Activated T-cell treated with anti-CD3 and anti-CD28 coated beads, Interleukin-2, amount 50 U/mL, for 24 hours (primary cell): ENCODE data around the gene AKAP7.
A peak's percentile ranks its signal among the peaks of the same experiment; 100 is the strongest.
"Not testable (repeated sequence)": the region's sequence is repeated elsewhere in the genome, so short reads cannot be mapped to it uniquely, and the experiment has no call there.

ENCODE experiments used
- DNase-seq: peaks from one replicate; pipeline ENCODE4 v3.0.0-alpha.2; 2020
- H3K27ac Mint-ChIP-seq: 2 replicates; pipeline ENCODE4 v1.8.0; 2020; ENCODE audit warnings: mild to moderate bottlenecking, mixed read lengths
- H3K27me3 Mint-ChIP-seq: 2 replicates; pipeline ENCODE4 v1.8.0; 2020; ENCODE audit warnings: mixed read lengths
- H3K36me3 Mint-ChIP-seq: 2 replicates; pipeline ENCODE4 v1.8.0; 2020; ENCODE audit warnings: low read depth, mixed read lengths
- H3K4me1 Mint-ChIP-seq: 2 replicates; pipeline ENCODE4 v1.8.0; 2020; ENCODE audit warnings: low read depth, mixed read lengths
- H3K4me3 Mint-ChIP-seq: 2 replicates; pipeline ENCODE4 v1.8.0; 2020; ENCODE audit warnings: mild to moderate bottlenecking, moderate library complexity, mixed read lengths
- H3K9me3 Mint-ChIP-seq: 2 replicates; pipeline ENCODE4 v1.8.0; 2020; ENCODE audit warnings: mixed read lengths

Gene AKAP7

DNA sequence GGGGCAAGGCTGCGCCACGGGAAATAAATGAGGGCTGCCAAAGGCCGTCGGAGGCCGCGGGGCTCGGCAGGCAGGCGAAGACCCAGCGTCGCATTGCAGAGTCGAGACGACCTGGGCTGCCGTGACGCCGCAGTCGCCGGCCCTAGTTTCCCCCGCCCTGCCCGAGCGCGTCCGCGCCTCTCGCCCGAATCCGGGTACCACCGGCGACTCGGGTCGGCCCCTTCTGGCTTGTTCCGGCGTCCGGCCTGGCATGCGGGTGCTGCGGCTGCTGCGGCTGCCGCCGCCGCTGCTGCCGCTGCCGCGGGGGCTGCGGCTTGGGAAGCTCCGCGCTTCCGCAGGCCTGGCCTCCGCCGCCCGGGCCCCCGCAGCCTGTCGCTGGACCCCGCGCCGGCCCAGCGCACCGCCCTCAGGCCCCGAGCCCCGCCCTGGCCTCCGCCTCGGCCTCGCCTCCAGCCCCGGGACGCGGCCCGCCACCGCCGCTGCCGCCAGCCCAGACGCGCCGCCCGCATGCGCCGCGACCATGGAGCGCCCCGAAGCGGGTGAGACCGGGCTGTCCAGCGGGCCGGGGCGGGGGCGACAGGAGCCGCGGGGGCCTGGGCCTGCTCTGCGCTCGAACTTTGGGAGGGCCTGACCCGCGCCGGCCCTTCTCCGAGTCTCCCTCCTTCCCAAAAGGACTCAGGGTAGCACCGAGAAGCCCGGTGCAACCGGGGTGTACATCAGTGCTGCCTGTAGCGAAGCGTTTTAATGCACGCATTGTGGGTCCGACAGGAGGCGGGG lies at the start of gene AKAP7:
Gene AKAP7, plus strand, starts transcription at position 224 of the 777 bp plus-strand sequence. Its CDS starts 297 bp downstream, at position 521.
- H3K9me3 Mint-ChIP-seq, result no peaks in the 10 kb centered on the region
- no peaks in the 10 kb centered on the region for H3K27me3 Mint-ChIP-seq
- H3K4me3 Mint-ChIP-seq, result peak within 1 kb of the TSS; percentile 82
- peaks cover 22% of the 10 kb centered on the region for H3K4me1 Mint-ChIP-seq
- peak within 1 kb of the TSS; percentile 95 for H3K27ac Mint-ChIP-seq
- H3K36me3 Mint-ChIP-seq, result peaks cover 3% of the 10 kb centered on the region
- peak; percentile 81 for DNase-seq

DNA sequence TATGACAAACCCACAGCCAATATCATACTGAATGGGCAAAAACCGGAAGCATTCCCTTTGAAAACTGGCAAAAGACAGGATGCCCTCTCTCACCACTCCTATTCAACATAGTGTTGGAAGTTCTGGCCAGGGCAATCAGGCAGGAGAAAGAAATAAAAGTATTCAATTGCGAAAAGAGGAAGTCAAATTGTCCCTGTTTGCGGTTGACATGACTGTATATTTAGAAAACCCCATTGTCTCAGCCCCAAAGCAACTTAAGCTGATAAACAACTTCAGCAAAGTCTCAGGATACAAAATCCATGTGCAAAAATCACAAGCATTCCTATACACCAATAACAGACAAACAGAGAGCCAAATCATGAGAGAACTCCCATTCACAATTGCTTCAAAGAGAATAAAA lies 44.9 kb upstream of the AKAP7 start:
- not testable (repeated sequence) for DNase-seq

DNA sequence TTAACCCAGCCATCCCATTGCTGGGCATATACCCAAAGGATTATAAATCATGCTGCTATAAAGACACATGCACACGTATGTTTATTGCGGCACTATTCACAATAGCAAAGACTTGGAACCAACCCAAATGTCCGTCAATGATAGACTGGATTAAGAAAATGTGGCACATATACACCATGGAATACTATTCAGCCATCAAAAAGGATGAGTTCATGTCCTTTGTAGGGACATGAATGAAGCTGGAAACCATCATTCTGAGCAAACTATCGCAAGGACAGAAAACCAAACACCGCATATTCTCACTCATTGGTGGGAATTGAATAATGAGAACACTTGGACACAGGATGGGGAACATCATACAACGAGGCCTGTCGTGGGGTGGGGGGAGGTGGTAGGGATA lies 43.3 kb upstream of the AKAP7 start:
- not testable (repeated sequence) for H3K4me3 Mint-ChIP-seq, H3K4me1 Mint-ChIP-seq, H3K36me3 Mint-ChIP-seq, DNase-seq, H3K27ac Mint-ChIP-seq
- Mint-ChIP-seq H3K9me3 (peaks cover 12% of the 10 kb centered on the region), H3K27me3 (peaks cover 11% of the 10 kb centered on the region)

More for the DNA sequence above, 44.9 kb upstream of the AKAP7 start:
- H3K27ac Mint-ChIP-seq, H3K4me3 Mint-ChIP-seq, H3K36me3 Mint-ChIP-seq, H3K4me1 Mint-ChIP-seq: not testable (repeated sequence)
- Mint-ChIP-seq H3K9me3 (peaks cover 12% of the 10 kb centered on the region), H3K27me3 (peaks cover 11% of the 10 kb centered on the region)

DNA sequence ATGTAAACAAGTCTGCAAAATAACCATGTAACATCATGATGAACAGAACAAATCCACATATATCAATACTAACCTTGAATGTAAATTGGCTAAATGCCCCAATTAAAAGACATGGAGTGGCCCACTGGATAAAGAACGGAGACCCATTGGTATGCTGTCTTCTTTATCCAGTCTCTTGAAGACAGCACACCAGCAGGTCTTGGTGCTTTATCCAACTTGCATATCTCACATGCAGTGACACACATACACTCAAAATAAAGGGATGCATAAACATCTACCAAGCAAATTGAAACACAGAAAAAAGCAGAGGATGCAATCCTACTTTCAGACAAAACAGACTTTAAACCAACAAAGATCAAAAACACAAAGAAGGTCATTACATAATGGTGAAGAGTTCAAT lies 41.9 kb upstream of the AKAP7 start:
- Mint-ChIP-seq H3K4me1 (no peaks in the 10 kb centered on the region), H3K9me3 (peaks cover 12% of the 10 kb centered on the region), H3K27ac (no peak overlapping the region), H3K36me3 (no peaks in the 10 kb centered on the region), H3K27me3 (peaks cover 8% of the 10 kb centered on the region), H3K4me3 (no peak overlapping the region)
- no peak for DNase-seq

DNA sequence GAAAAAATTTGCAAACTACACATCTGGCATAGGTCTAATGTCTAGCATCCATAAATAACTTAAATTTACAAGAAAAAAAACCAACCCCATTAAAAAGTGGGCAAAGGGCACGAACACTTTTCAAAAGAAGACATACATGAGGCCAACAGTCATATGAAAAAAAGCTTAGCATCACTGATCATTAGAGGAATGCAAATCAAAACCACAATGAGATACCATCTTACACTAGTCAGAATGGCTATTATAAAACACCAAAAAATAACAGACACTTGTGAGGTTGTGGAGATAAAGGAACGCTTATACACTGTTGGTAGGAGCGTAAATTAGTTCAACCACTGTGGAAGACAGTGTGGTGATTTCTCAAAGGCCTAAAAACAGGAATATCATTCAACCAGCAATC lies 38.5 kb upstream of the AKAP7 start:
- Mint-ChIP-seq H3K4me3 (no peak overlapping the region), H3K36me3 (no peaks in the 10 kb centered on the region), H3K9me3 (peaks cover 13% of the 10 kb centered on the region), H3K27me3 (peaks cover 11% of the 10 kb centered on the region), H3K4me1 (no peaks in the 10 kb centered on the region), H3K27ac (no peak overlapping the region)
- no peak for DNase-seq

DNA sequence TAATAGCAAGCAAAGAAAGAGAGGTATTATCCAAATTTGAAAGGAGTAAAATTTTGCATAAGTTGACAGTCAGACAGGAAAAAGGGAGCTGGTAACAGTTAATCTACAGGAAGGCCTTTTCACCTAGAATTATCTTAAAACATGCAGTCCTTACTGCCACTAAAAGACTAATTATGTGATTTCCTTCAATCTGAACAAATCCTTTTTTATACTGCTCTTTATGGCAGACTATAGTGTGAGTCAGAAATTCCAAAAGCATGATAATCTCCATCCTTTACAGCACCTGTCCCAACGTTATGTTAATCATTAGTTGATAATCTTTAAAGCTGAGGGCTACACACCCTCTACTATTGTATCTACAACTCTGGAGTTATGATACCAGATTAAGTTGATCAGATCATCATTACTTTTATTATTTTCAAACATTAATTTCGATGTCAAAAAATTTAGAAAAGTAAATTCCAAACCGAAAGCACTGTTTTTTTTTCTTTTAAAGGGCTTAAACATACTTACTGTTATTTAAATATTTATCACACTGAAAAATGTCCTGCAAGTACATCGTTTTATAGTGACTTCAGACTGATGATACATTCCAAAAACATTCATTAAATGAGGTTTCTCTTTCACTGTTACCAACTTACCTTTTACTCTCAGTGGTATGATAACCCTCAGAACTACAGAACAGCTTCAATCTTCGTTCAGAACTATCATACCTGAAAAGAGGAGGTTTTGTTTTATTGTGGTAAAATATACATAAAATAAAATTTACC lies 33.2 kb upstream of the AKAP7 start:
- H3K27me3 Mint-ChIP-seq, result peaks cover 11% of the 10 kb centered on the region
- no peaks in the 10 kb centered on the region for H3K4me1 Mint-ChIP-seq
- no peaks in the 10 kb centered on the region for H3K36me3 Mint-ChIP-seq
- H3K4me3 Mint-ChIP-seq, result no peak overlapping the region
- no peak for DNase-seq
- peaks cover 3% of the 10 kb centered on the region for H3K9me3 Mint-ChIP-seq
- H3K27ac Mint-ChIP-seq, result no peak overlapping the region

DNA sequence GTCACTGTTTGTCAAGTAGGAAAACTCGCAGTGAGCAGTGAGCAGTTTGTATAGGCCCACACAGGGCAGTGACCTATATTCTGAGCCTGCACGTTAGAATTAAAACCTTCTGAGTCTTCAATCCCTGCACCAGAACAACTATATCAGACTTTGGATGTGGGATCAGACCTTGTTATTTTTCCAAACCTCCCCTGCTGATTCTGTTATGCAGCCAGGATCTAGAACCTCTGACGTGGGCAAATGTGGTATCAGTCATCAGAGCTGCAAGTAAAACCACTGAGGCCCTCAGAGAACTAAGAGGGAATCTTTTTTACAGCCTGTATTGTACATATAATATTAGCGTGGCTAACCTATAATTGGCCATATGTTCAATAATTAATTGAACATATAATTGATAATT lies 32.0 kb upstream of the AKAP7 start:
- Mint-ChIP-seq H3K9me3 (peaks cover 3% of the 10 kb centered on the region), H3K27me3 (peaks cover 11% of the 10 kb centered on the region)

DNA sequence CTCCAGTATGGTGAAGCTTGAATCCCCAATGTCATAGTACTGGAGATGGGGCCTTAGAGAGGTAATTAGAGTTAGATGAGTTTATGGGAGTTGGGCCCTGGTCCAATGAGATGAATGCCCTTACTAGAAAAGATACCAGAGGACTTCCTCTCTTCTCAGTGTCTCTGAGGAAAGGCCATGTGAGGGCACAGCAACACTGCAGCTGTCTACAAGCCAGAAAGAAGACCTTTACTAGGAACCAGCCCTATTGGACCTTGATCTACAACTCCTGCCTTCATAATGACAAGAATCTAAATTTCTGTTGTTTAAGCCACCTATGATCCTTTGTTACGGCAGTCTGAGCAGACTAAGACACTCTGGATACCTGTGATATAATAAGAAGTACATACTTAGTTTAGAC lies 31.4 kb upstream of the AKAP7 start:
- H3K27me3 Mint-ChIP-seq, result peaks cover 11% of the 10 kb centered on the region

More for the DNA sequence above, 32.0 kb upstream of the AKAP7 start:
- Mint-ChIP-seq H3K27ac (no peak overlapping the region), H3K36me3 (no peaks in the 10 kb centered on the region), H3K4me1 (no peaks in the 10 kb centered on the region), H3K4me3 (no peak overlapping the region)
- DNase-seq, result no peak

DNA sequence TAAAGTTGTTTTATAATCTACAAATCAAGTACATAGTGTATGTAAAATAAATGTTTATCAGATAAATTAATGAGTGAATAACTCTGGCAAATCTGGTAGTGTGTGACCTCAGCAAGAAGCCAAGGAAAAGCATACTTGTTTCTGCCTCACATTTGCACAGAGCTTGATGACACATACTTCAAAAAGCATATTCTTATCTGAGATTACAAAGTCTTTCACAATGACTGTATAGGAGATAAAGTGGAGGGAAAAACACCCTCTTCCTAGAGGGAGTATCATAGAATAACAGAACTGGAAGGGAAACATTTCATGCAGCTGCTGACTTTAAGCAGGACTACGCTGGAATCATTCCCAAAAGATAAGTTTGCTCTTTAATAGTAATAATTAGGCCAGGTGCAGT lies 28.1 kb upstream of the AKAP7 start:
- Mint-ChIP-seq H3K9me3 (no peaks in the 10 kb centered on the region), H3K27ac (no peak overlapping the region), H3K4me1 (no peaks in the 10 kb centered on the region), H3K27me3 (peaks cover 4% of the 10 kb centered on the region), H3K4me3 (no peak overlapping the region), H3K36me3 (no peaks in the 10 kb centered on the region)
- no peak for DNase-seq

More for the DNA sequence above, 31.4 kb upstream of the AKAP7 start:
- H3K9me3 Mint-ChIP-seq, result peaks cover 3% of the 10 kb centered on the region
- no peak for DNase-seq
- no peaks in the 10 kb centered on the region for H3K36me3 Mint-ChIP-seq
- H3K27ac Mint-ChIP-seq, result no peak overlapping the region
- no peaks in the 10 kb centered on the region for H3K4me1 Mint-ChIP-seq
- H3K4me3 Mint-ChIP-seq, result no peak overlapping the region

DNA sequence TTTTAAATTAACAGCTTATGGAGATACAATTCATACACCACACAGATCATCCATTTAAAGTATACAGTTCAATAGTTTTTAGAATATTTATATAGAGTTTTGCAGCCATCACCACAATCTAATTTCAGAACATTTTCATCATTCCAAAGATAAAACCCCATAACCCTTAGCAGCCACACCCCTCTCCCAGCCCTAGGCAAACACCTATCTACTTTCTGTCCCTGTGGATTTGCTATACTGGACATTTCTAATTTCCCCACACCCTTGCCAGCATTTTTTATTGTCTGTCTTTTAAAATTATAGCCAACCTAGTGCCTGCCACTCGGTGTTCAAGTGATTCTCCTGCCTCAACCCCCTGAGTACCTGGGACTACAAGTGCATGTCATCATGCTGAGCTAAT lies 23.0 kb upstream of the AKAP7 start:
- no peak for DNase-seq
- Mint-ChIP-seq H3K4me1 (peaks cover 1% of the 10 kb centered on the region), H3K36me3 (no peaks in the 10 kb centered on the region), H3K27ac (no peak overlapping the region), H3K4me3 (no peak overlapping the region), H3K27me3 (peaks cover 3% of the 10 kb centered on the region), H3K9me3 (no peaks in the 10 kb centered on the region)

DNA sequence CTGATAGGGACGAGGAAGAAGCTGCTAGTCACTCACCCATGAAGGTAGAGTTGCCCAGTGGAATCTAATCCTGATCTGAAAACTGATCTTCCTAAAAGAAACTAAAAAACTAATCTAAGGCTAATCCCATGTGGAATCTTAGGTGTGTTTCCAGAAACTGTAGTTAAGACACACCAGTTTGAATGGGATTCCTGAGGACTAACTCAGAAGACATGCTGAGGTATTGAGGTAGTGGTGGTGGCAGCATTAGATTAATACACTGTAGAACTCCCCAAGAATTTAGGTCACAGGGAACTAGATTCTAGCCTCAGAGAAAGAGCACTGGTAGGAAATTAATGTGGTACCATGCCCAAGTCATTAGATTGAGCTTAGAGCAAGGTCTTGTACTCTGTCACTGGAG lies 19.6 kb upstream of the AKAP7 start:
- no peak overlapping the region for H3K27ac Mint-ChIP-seq
- H3K36me3 Mint-ChIP-seq, result no peaks in the 10 kb centered on the region
- no peak for DNase-seq
- H3K4me3 Mint-ChIP-seq, result no peak overlapping the region
- peaks cover 3% of the 10 kb centered on the region for H3K27me3 Mint-ChIP-seq
- no peaks in the 10 kb centered on the region for H3K9me3 Mint-ChIP-seq
- peaks cover 1% of the 10 kb centered on the region for H3K4me1 Mint-ChIP-seq

DNA sequence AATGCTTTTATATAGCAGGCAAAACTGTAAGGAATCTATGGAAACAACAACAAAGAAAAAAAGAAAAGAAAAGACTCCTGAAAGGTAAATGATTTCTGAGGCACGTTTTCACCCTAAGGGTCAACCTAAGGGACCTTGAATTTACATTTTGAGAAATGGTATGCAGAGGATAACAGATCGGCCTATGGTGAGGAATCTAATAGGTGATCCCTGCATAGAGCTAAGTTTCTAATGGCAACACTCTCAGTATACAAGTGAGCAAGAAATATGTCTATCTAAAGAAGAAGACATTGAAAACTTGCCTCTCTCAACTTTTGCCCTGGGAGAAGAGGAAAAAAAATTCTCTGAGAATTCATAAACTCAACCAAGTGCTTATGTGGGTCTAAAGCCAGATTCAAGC lies 18.9 kb upstream of the AKAP7 start:
- Mint-ChIP-seq H3K4me3 (no peak overlapping the region), H3K9me3 (no peaks in the 10 kb centered on the region)

DNA sequence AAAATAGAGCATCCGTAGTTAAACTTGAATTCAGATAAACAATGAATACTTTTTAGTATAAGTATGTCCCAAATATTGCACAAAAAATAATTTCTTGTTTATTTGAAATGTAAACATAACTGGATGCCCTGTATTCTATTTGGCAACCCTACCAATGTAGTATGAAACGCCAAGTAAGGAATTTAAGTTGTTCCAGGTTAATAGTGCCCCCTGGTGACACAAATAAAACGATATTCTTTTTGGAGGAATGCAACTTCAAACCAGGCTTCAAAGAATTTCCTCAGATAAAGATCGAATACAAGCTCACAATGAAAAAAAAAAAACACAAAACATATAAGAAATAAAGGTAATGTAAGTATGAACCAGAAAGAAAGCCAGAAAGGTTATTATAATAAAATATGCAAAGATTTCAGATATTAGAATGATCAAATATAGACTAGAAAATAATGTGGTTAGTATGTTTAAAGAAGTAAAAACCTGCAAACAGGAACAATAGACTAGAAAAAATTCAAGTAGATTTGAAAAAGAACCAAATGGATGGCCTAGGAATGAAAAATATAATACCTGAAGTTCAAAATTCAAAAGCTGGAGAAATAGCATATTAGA lies 18.4 kb upstream of the AKAP7 start:
- no peak overlapping the region for H3K27ac Mint-ChIP-seq
- peaks cover 3% of the 10 kb centered on the region for H3K27me3 Mint-ChIP-seq
- no peak for DNase-seq
- H3K9me3 Mint-ChIP-seq, result no peaks in the 10 kb centered on the region
- H3K36me3 Mint-ChIP-seq, result no peaks in the 10 kb centered on the region
- peaks cover 1% of the 10 kb centered on the region for H3K4me1 Mint-ChIP-seq
- H3K4me3 Mint-ChIP-seq, result no peak overlapping the region

More for the DNA sequence above, 18.9 kb upstream of the AKAP7 start:
- DNase-seq, result no peak
- no peaks in the 10 kb centered on the region for H3K36me3 Mint-ChIP-seq
- no peak overlapping the region for H3K27ac Mint-ChIP-seq
- peaks cover 3% of the 10 kb centered on the region for H3K27me3 Mint-ChIP-seq
- H3K4me1 Mint-ChIP-seq, result peaks cover 1% of the 10 kb centered on the region

DNA sequence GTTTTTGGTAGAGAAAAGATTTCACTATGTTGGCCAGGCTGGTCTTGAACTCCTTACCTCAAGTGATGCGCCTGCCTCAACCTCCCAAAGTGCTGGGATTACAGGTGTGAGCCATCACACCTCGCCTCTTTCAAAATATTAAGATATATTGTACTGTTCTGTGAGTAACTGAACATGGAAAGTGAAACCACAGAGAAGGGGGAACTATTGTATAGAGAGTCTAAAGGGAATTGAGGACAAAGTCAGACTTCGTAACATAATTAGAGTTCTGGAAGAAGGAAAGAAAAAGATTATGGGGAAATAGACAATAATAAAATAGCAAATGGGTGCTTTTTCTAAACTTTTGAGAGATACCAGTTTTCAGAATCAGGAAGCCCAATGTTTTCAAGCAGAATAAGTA lies 17.4 kb upstream of the AKAP7 start:
- no peak for DNase-seq
- Mint-ChIP-seq H3K27me3 (no peaks in the 10 kb centered on the region), H3K27ac (no peak overlapping the region), H3K36me3 (no peaks in the 10 kb centered on the region), H3K4me1 (peaks cover 1% of the 10 kb centered on the region), H3K4me3 (no peak overlapping the region), H3K9me3 (no peaks in the 10 kb centered on the region)

DNA sequence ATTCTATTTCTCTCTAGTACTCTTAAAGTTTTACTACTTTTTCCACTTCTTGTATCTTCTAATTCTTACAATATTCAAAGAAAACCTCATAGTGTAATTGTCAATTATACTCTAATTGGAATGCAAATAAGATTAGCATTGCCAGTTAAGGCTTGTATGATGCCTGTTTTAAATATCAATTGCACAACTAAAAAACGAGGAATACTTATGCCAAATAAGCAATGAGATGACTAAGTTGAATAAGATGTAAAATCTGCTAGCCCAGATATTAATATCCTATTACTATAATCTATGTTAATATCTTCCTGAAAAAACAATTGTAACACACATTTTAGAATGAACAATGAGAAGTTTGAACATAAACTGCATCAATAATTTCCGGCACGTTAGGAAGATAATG lies 13.3 kb upstream of the AKAP7 start:
- DNase-seq, result no peak
- H3K4me3 Mint-ChIP-seq, result no peak overlapping the region

More for the DNA sequence above, 13.3 kb upstream of the AKAP7 start:
- peaks cover 4% of the 10 kb centered on the region for H3K27me3 Mint-ChIP-seq
- H3K36me3 Mint-ChIP-seq, result no peaks in the 10 kb centered on the region
- no peaks in the 10 kb centered on the region for H3K4me1 Mint-ChIP-seq
- no peak overlapping the region for H3K27ac Mint-ChIP-seq
- no peaks in the 10 kb centered on the region for H3K9me3 Mint-ChIP-seq
